ENCODE results near the gene CRADD.
"Not testable (repeated sequence)": the region's sequence is repeated elsewhere in the genome, so short reads cannot be mapped to it uniquely, and the experiment has no call there.

CRADD gene

GRCh38 chr12:93873561-93873960 is 196.4 kb downstream of the CRADD start:
- DNase-seq (ENCODE audit: low read depth) = no peak

GRCh38 chr12:93875157-93875556 is 198.0 kb downstream of the CRADD start:
- DNase-seq (ENCODE audit: low read depth) = no peak

GRCh38 chr12:93876360-93876759 is 199.2 kb downstream of the CRADD start:
- DNase-seq (ENCODE audit: low read depth) = no peak

GRCh38 chr12:93877446-93877845 is 200.3 kb downstream of the CRADD start:
- no peak for DNase-seq (ENCODE audit: low read depth)

- DNase-seq (ENCODE audit: low read depth) = no peak
These were observed 202.6 kb downstream of the CRADD start for GRCh38 chr12:93879476-93880421.

GRCh38 chr12:93880853-93881522 is 203.8 kb downstream of the CRADD start:
- no peak for DNase-seq (ENCODE audit: low read depth)

- DNase-seq (ENCODE audit: low read depth) = no peak
These were observed 205.6 kb downstream of the CRADD start for GRCh38 chr12:93882763-93883162.

GRCh38 chr12:93883436-93884154 is 206.4 kb downstream of the CRADD start:
- no peak for DNase-seq (ENCODE audit: low read depth)

GRCh38 chr12:93884794-93885460 is 207.8 kb downstream of the CRADD start:
- DNase-seq (ENCODE audit: low read depth) = no peak

GRCh38 chr12:93885973-93886532 is 208.9 kb downstream of the CRADD start:
- not testable (repeated sequence) for DNase-seq (ENCODE audit: low read depth)

GRCh38 chr12:93886533-93887511 is 209.6 kb downstream of the CRADD start:
- DNase-seq (ENCODE audit: low read depth) = no peak

- DNase-seq (ENCODE audit: low read depth) = no peak
These were observed 211.8 kb downstream of the CRADD start for GRCh38 chr12:93888964-93889363.

- DNase-seq (ENCODE audit: low read depth) = no peak
These were observed 212.5 kb downstream of the CRADD start for GRCh38 chr12:93889516-93890212.

- DNase-seq (ENCODE audit: low read depth) = no peak
These were observed 215.5 kb downstream of the CRADD start for GRCh38 chr12:93892423-93893268.

- DNase-seq (ENCODE audit: low read depth) = no peak
These were observed 217.4 kb downstream of the CRADD start for GRCh38 chr12:93894391-93895088.

- DNase-seq (ENCODE audit: low read depth) = no peak
These were observed 217.9 kb downstream of the CRADD start for GRCh38 chr12:93895089-93895445.

GRCh38 chr12:93896427-93896826 is 219.3 kb downstream of the CRADD start:
- no peak for DNase-seq (ENCODE audit: low read depth)

GRCh38 chr12:93896952-93897351 is 219.8 kb downstream of the CRADD start:
- no peak for DNase-seq (ENCODE audit: low read depth)

All from stimulated activated CD8-positive, alpha-beta memory T cell treated with anti-CD3 and anti-CD28 coated beads, Interleukin-4, amount 100 ng/mL, for 24 hours (primary cell).